H1 (cell line): ENCODE measurements around the gene MRFAP1. TPM values are rescaled to one million over a fixed set of nuclear protein-coding genes. Genes with fewer than 3 reads are reported as not detected.

Experiments
- CTCF ChIA-PET: fragments of 300-600 bp; sonication (Branson Sonifier 250); formaldehyde crosslinking; loops from one replicate; lab custom pipeline; 2021; ENCODE audit not compliant: partially characterized antibody; lab: Charles Lee
- POLR2A ChIA-PET: fragments of 300-600 bp; sonication (Branson Sonifier 250); formaldehyde crosslinking; loops from one replicate; lab custom pipeline; 2021; ENCODE audit warnings: inconsistent platforms; ENCODE audit not compliant: partially characterized antibody; lab: Charles Lee
- DNase-seq, 2 experiments: peaks; one replicate each; pipeline versions ENCODE4 v3.0.0 to v3.0.0-alpha.2; 2010 to 2022; ENCODE audit warnings: low spot score in 2 of 2, low read depth in 1 of 2, mixed read lengths in 1 of 2
- FAIRE-seq: peaks from 2 replicates; lab custom pipeline; 2011; peaks lifted over from hg19 to GRCh38; lab: Jason Lieb, UNC
- H2AFZ ChIP-seq: 2 replicates; pipeline ENCODE4 v1.8.1; 2012; ENCODE audit warnings: low read length, inconsistent platforms
- H2AK5ac ChIP-seq: 2 replicates; pipeline ENCODE4 v1.6.1; 2013; ENCODE audit warnings: low read depth, low read length
- H2BK120ac ChIP-seq: replicated peaks from 2 replicates; pipeline ENCODE3; 2013; ENCODE audit warnings: low read depth, low read length, inconsistent platforms
- H2BK12ac ChIP-seq: 2 replicates; pipeline ENCODE4 v1.6.1; 2013; ENCODE audit warnings: low read depth, low read length
- H2BK15ac ChIP-seq: 2 replicates; pipeline ENCODE4 v1.6.1; 2013; ENCODE audit warnings: low read length
- H2BK20ac ChIP-seq: 2 replicates; pipeline ENCODE4 v1.6.1; 2013; ENCODE audit warnings: low read length
- H2BK5ac ChIP-seq: 2 replicates; pipeline ENCODE4 v1.6.1; 2013; ENCODE audit warnings: low read depth, low read length
- H3K14ac ChIP-seq: 2 replicates; pipeline ENCODE4 v1.6.1; 2013; ENCODE audit warnings: inconsistent platforms; ENCODE audit not compliant: insufficient read length
- H3K18ac ChIP-seq: 2 replicates; pipeline ENCODE4 v1.6.1; 2013; ENCODE audit warnings: low read length; ENCODE audit errors: extremely low read depth
- H3K23ac ChIP-seq: 2 replicates; pipeline ENCODE4 v1.6.1; 2013; ENCODE audit warnings: inconsistent platforms; ENCODE audit not compliant: insufficient read length
- H3K23me2 ChIP-seq: 2 replicates; pipeline ENCODE4 v1.6.1; 2013; ENCODE audit warnings: low read depth, low read length
- H3K27ac ChIP-seq: 2 replicates; pipeline ENCODE4 v1.6.1; 2011; ENCODE audit warnings: low read depth, low read length, inconsistent platforms
- H3K27me3 ChIP-seq, 4 experiments: replicated peaks in 1 of 4; 1 replicate in 1 of 4; 2 replicates in 3 of 4; pipeline versions ENCODE4 v1.6.1 to v1.8.1; 2011 to 2013; ENCODE audit warnings: low read length in 3 of 4, mild to moderate bottlenecking in 3 of 4, inconsistent platforms in 2 of 4, mixed read lengths in 2 of 4, moderate library complexity in 1 of 4; ENCODE audit not compliant: control insufficient read depth in 3 of 4, insufficient read depth in 3 of 4; ENCODE audit errors: extremely low read depth in 1 of 4
- H3K36me3 ChIP-seq, 4 experiments: 2 replicates each; pipeline versions ENCODE4 v1.6.1 to v1.8.1; 2011 to 2013; ENCODE audit warnings: mild to moderate bottlenecking in 4 of 4, low read length in 3 of 4, moderate library complexity in 2 of 4, control low read depth in 1 of 4, inconsistent platforms in 1 of 4; ENCODE audit not compliant: insufficient read depth in 4 of 4, control insufficient read depth in 2 of 4
- H3K4ac ChIP-seq: replicated peaks from 2 replicates; pipeline ENCODE3; 2013; ENCODE audit warnings: low read length, low read depth, mixed read lengths, inconsistent platforms; ENCODE audit not compliant: insufficient read length
- H3K4me1 ChIP-seq, 4 experiments: replicated peaks in 1 of 4; 1 replicate in 1 of 4; 2 replicates in 3 of 4; pipeline versions ENCODE4 v1.6.1 to v1.8.1; 2011 to 2013; ENCODE audit warnings: low read length in 3 of 4, inconsistent platforms in 2 of 4, mixed read lengths in 1 of 4; ENCODE audit not compliant: insufficient read depth in 4 of 4, control insufficient read depth in 3 of 4
- H3K4me2 ChIP-seq, 2 experiments: 2 replicates each; pipeline versions ENCODE4 v1.6.1 to v1.8.1; 2011 to 2013; ENCODE audit warnings: low read depth in 2 of 2, low read length in 2 of 2, control low read depth in 1 of 2, inconsistent platforms in 1 of 2, mild to moderate bottlenecking in 1 of 2; ENCODE audit not compliant: insufficient read depth in 1 of 2
- H3K4me3 ChIP-seq, 4 experiments: fragments of 200-600, 300-600 bp in 1 of 4; sonication (generic), shearing (Covaris generic), sonication (Bioruptor Twin) in 1 of 4; 2 replicates each; pipeline versions ENCODE4 v1.5.1 to v1.8.1; 2011 to 2016; ENCODE audit warnings: low read length in 4 of 4, low read depth in 3 of 4, control low read depth in 2 of 4, inconsistent platforms in 2 of 4, mild to moderate bottlenecking in 2 of 4, mixed read lengths in 1 of 4, moderate library complexity in 1 of 4; ENCODE audit not compliant: insufficient read depth in 2 of 4; ENCODE audit errors: extremely low read depth in 1 of 4
- H3K56ac ChIP-seq: replicated peaks from 2 replicates; pipeline ENCODE3; 2013; ENCODE audit warnings: low read depth, mild to moderate bottlenecking, mixed read lengths, low read length, inconsistent platforms; ENCODE audit not compliant: insufficient read length
- H3K79me1 ChIP-seq: 2 replicates; pipeline ENCODE4 v1.6.1; 2013; ENCODE audit warnings: low read depth, low read length, control low read depth
- H3K79me2 ChIP-seq, 2 experiments: 2 replicates each; pipeline versions ENCODE4 v1.6.1 to v1.8.1; 2012 to 2013; ENCODE audit warnings: low read length in 2 of 2, mild to moderate bottlenecking in 2 of 2, inconsistent platforms in 1 of 2; ENCODE audit not compliant: insufficient read depth in 2 of 2, control insufficient read depth in 1 of 2
- H3K9ac ChIP-seq, 4 experiments: replicated peaks in 1 of 4; 1 replicate in 1 of 4; 2 replicates in 3 of 4; pipeline versions ENCODE4 v1.6.1 to v1.8.1; 2011 to 2013; ENCODE audit warnings: low read depth in 3 of 4, low read length in 3 of 4, control low read depth in 2 of 4, mild to moderate bottlenecking in 2 of 4, moderate library complexity in 2 of 4, inconsistent platforms in 1 of 4; ENCODE audit errors: extremely low read depth in 1 of 4
- H3K9me3 ChIP-seq, 2 experiments: 2 replicates each; pipeline versions ENCODE4 v1.6.1 to v1.8.1; 2012 to 2013; ENCODE audit warnings: mild to moderate bottlenecking in 2 of 2, moderate library complexity in 2 of 2, control low read depth in 1 of 2, inconsistent platforms in 1 of 2, low read depth in 1 of 2, low read length in 1 of 2, mixed read lengths in 1 of 2; ENCODE audit not compliant: insufficient read depth in 2 of 2
- H4K20me1 ChIP-seq, 2 experiments: replicated peaks in 1 of 2; 2 replicates each; pipeline versions ENCODE3 to v1.8.1; 2011 to 2013; ENCODE audit warnings: inconsistent platforms in 2 of 2, low read length in 2 of 2, mild to moderate bottlenecking in 1 of 2; ENCODE audit not compliant: insufficient read depth in 2 of 2, control insufficient read depth in 1 of 2
- H4K5ac ChIP-seq: 2 replicates; pipeline ENCODE4 v1.6.1; 2013; ENCODE audit warnings: low read length, low read depth, mixed read lengths, inconsistent platforms; ENCODE audit not compliant: insufficient read length
- H4K8ac ChIP-seq: 2 replicates; pipeline ENCODE4 v1.8.0; 2013; ENCODE audit warnings: mild to moderate bottlenecking, moderate library complexity, low read length, inconsistent platforms; ENCODE audit not compliant: insufficient read depth; ENCODE audit errors: extremely low read depth
- H4K91ac ChIP-seq: replicated peaks from 2 replicates; pipeline ENCODE3; 2013; ENCODE audit warnings: low read length, mixed read lengths, inconsistent platforms; ENCODE audit not compliant: insufficient read length
- GABPA ChIP-seq: IDR thresholded peaks from 2 replicates; pipeline ENCODE4 v1.6.1; 2011; ENCODE audit warnings: mild to moderate bottlenecking, low read length, moderate library complexity, borderline replicate concordance; ENCODE audit not compliant: insufficient read depth
- GTF2F1 ChIP-seq: IDR thresholded peaks from 2 replicates; pipeline ENCODE4 v1.6.1; 2012; ENCODE audit warnings: low read depth, low read length, improper control_type of control experiment, borderline replicate concordance
- HDAC2 ChIP-seq, 2 experiments: fragments of 300-600 bp in 1 of 2; sonication (generic) in 1 of 2; IDR thresholded peaks; 2 replicates each; pipeline ENCODE4 v1.6.1; 2011 to 2012; ENCODE audit warnings: low read depth in 2 of 2, low read length in 2 of 2, mild to moderate bottlenecking in 2 of 2, moderate library complexity in 2 of 2, borderline replicate concordance in 1 of 2, inconsistent platforms in 1 of 2
- JUND ChIP-seq: IDR thresholded peaks from 2 replicates; pipeline ENCODE4 v1.6.1; 2011; ENCODE audit warnings: mild to moderate bottlenecking, improper control_type of control experiment, low read length
- NRF1 ChIP-seq: IDR thresholded peaks from 2 replicates; pipeline ENCODE4 v1.6.1; 2011; ENCODE audit warnings: mild to moderate bottlenecking, low read depth, low read length, improper control_type of control experiment
- SIRT6 ChIP-seq: IDR thresholded peaks from one replicate; pipeline ENCODE4 v1.7.1; 2012; ENCODE audit warnings: low read length, inconsistent platforms
- SIX5 ChIP-seq: IDR thresholded peaks from 2 replicates; pipeline ENCODE4 v1.6.1; 2011; ENCODE audit warnings: mild to moderate bottlenecking, low read depth, low read length
- SP2 ChIP-seq: IDR thresholded peaks from 2 replicates; pipeline ENCODE4 v1.6.1; 2012; ENCODE audit warnings: mild to moderate bottlenecking, low read length, inconsistent platforms
- SUZ12 ChIP-seq: fragments of 200-600 bp; sonication (generic); IDR thresholded peaks from 2 replicates; pipeline ENCODE4 v1.6.1; 2012; ENCODE audit warnings: mild to moderate bottlenecking, inconsistent platforms, low read length, moderate library complexity, mixed read lengths
- TCF12 ChIP-seq: IDR thresholded peaks from 2 replicates; pipeline ENCODE4 v1.6.1; 2011; ENCODE audit warnings: low read depth, mild to moderate bottlenecking, low read length
- WGBS, 2 experiments: shearing (Covaris generic) in 1 of 2; methylation state at CpG; one replicate each; pipeline versions ENCODE4 v1.1.6 to v1.1.7; 2013 to 2015; ENCODE audit warnings: low lambda C conversion rate in 2 of 2, mixed read lengths in 2 of 2, inconsistent platforms in 1 of 2, low coverage in 1 of 2, missing lambda C conversion rate in 1 of 2; ENCODE audit not compliant: insufficient replicate concordance in 2 of 2, insufficient coverage in 1 of 2, insufficient read length in 1 of 2; ENCODE audit errors: extremely low coverage in 1 of 2, missing lambda C conversion rate in 1 of 2; 5-methylcytosine and 5-hydroxymethylcytosine counted together
- polyA plus RNA-seq, 7 experiments: library from polyadenylated mRNA; depleted of rRNA in 3 of 7; stranded (reverse) in 5 of 7; unstranded in 2 of 7; fragments of >200 nt in 5 of 7; fragments of 200-250 nt in 2 of 7; gene quantifications; 1 replicate in 5 of 7; 2 replicates in 1 of 7; 4 replicates in 1 of 7; pipeline versions ENCODE4 v1.2.1 to v1.2.3, GENCODE V29; 2011 to 2013; ENCODE audit warnings: missing spikeins in 2 of 7, mixed read lengths in 2 of 7
- total RNA-seq: library from RNA; stranded (reverse); fragmentation: NEBNext Ultra II Directional; extraction: Animal tissue kit (Norgen Biotek cat#: 25700); gene quantifications from 2 replicates; pipeline ENCODE4 v1.2.1, GENCODE V29; 2021
- TF ChIP-seq, protein P1 (sequence below): IDR thresholded peaks from 2 replicates; pipeline ENCODE4 v1.6.1; 2012; ENCODE audit warnings: low read length, inconsistent platforms
- TF ChIP-seq, protein P2 (sequence below): IDR thresholded peaks from 2 replicates; pipeline ENCODE4 v1.6.1; 2011; ENCODE audit warnings: low read depth, mild to moderate bottlenecking, low read length; ENCODE audit not compliant: insufficient read depth

The MRFAP1 gene
- total and polyA plus RNA-seq, 2 of the 8 experiments (the other 6 are each of a cell fraction or from before 2014, with no cell fraction given): 108 to 307 TPM

DNA sequence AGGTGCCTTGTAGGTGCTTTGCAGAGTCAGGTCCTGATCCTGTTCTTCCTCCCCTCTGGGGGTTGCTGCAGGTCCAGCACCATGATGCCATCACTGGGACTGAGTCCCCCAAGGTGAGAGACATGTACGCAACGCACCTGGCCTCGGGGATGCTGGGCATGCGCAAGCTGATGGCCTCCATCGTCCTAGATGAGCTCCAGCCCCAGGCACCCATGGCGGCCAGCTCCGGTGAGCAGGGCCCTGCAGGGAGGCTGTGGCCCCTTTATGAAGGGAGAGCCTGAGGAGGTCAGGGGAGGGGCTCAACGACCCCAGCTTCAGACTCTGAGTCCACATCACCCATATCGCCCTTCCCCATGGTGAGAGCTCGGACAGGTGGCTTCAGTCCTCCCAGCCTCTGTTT lies 42.4 kb upstream of the MRFAP1 start:
- no peak for FAIRE-seq
- H2AFZ ChIP-seq: no peak overlapping the region
- no peak overlapping the region for H3K4ac ChIP-seq
- POLR2A ChIA-PET: interaction anchor here (0.9 to 1.6 kb wide), 3 partner anchors 16 to 22 kb away, joined by 3 to 5 read pairs (median 3); no protein-coding TSS in a partner anchor
- no peak for DNase-seq
- H3K27ac ChIP-seq: no peak overlapping the region
- no peaks in the 10 kb centered on the region; a peak in 2 of 7 replicates for H3K4me1 ChIP-seq
- H3K36me3 ChIP-seq: no peaks in the 10 kb centered on the region; a peak in 1 of 8 replicates
- H2BK12ac ChIP-seq: no peak overlapping the region
- H4K91ac ChIP-seq: no peak overlapping the region
- H3K9ac ChIP-seq: no peak overlapping the region
- H3K79me2 ChIP-seq: no peaks in the 10 kb centered on the region
- 93% methylated on average over 10 of the region's 10 CpGs; no CpG with 5 or more reads in 1 of the 2 experiments for WGBS, 2 experiments
- H3K79me1 ChIP-seq: no peaks in the 10 kb centered on the region
- CTCF ChIA-PET: interaction anchor here (0.7 to 2.5 kb wide), 7 partner anchors 8 to 266 kb away, joined by 3 to 11 read pairs (median 3); no protein-coding TSS in a partner anchor
- H4K5ac ChIP-seq: no peak overlapping the region
- no peak overlapping the region for H2BK120ac ChIP-seq
- no peak overlapping the region for H4K8ac ChIP-seq
- H2BK5ac ChIP-seq: no peak overlapping the region
- H3K23me2 ChIP-seq: no peaks in the 10 kb centered on the region
- H2BK20ac ChIP-seq: no peak overlapping the region
- H3K18ac ChIP-seq: no peak overlapping the region
- H3K4me2 ChIP-seq: no peak overlapping the region
- no peaks in the 10 kb centered on the region for H3K9me3 ChIP-seq
- peaks cover 2 to 5% of the 10 kb centered on the region in 2 experiments for H4K20me1 ChIP-seq
- H3K23ac ChIP-seq: no peak overlapping the region
- H3K4me3 ChIP-seq: no peak overlapping the region
- H2BK15ac ChIP-seq: no peak overlapping the region
- H2AK5ac ChIP-seq: no peak overlapping the region
- no peak overlapping the region for H3K56ac ChIP-seq
- H3K27me3 ChIP-seq: no peaks in the 10 kb centered on the region
- H3K14ac ChIP-seq: no peak overlapping the region
- TF ChIP-seq SIX5 (no peak), GABPA (no peak), JUND (no peak), TCF12 (no peak), NRF1 (no peak), GTF2F1 (no peak), SUZ12 (no peak), SP2 (no peak), SIRT6 (no peak), HDAC2 (IDR thresholded peaks at IDR 0.05; ENCODE audit: borderline replicate concordance in 1 of 2, low read depth in 2 of 2, low read length in 2 of 2) (no peak)
- TF ChIP-seq, protein P1, sequence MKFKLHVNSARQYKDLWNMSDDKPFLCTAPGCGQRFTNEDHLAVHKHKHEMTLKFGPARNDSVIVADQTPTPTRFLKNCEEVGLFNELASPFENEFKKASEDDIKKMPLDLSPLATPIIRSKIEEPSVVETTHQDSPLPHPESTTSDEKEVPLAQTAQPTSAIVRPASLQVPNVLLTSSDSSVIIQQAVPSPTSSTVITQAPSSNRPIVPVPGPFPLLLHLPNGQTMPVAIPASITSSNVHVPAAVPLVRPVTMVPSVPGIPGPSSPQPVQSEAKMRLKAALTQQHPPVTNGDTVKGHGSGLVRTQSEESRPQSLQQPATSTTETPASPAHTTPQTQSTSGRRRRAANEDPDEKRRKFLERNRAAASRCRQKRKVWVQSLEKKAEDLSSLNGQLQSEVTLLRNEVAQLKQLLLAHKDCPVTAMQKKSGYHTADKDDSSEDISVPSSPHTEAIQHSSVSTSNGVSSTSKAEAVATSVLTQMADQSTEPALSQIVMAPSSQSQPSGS: no peak
- TF ChIP-seq, protein P2, sequence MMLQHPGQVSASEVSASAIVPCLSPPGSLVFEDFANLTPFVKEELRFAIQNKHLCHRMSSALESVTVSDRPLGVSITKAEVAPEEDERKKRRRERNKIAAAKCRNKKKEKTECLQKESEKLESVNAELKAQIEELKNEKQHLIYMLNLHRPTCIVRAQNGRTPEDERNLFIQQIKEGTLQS: no peak
